NCI-H2196 treated with DMSO at 0.1 percent for 48 hours (cell line): Measurements from ENCODE around the gene CMTM4.

Source experiments
- DNase-seq: peaks from one replicate; lab custom pipeline; 2025; ENCODE audit not compliant: unreplicated experiment; lab: John Stamatoyannopoulos, UW

The CMTM4 gene

DNA sequence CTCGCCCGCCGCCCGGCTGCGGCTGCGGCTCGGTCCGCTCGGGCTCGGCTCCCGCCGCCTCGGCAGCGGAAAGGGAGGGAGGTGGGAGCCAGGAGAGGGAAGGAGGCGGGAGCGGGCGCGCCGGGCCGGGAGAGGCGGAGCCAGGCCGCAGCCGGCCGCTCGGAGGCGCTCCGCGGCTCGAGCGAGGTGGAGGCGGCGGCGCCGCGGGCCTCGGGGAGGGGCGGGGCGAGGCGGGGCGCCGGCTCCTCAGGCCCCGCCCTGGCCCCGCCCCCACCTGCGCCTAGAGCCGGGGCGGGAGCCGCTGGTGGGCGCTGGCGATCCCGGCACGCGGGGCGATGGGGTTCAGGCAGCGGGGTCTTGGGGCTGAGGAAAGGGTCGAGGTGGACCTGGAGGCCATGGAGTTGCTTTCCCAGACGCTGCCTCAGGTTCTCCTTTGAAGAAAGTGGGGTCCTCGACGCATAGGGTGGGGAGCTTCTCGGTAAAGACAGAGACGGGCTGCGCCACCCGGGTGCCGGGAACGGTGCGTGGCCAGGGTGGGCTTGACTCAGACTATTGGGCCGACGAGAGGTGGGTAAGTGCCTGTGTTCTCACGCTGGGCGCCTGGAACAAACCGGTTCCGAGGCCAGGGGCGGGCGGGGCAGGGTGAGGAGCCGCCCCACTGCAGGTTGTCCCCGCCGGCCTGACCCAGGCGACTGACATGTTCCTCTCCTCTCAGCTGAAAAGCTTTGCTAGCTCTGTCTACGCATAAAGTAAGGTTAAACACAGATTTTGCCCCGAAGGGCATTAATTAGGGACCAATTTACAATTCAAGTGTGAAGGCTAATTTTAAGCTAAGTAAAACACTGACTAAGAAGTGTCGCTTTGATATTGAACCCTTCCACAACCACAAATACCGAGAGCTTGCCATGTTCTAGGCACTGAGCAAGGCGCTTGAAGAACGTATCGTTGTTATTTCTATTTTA, at the start of gene CMTM4:
Gene CMTM4, minus strand, starts transcription at position 75 of the 962 bp plus-strand sequence. CDS start 218 bp downstream, outside the sequence.
- peak; percentile 43 for DNase-seq

DNA sequence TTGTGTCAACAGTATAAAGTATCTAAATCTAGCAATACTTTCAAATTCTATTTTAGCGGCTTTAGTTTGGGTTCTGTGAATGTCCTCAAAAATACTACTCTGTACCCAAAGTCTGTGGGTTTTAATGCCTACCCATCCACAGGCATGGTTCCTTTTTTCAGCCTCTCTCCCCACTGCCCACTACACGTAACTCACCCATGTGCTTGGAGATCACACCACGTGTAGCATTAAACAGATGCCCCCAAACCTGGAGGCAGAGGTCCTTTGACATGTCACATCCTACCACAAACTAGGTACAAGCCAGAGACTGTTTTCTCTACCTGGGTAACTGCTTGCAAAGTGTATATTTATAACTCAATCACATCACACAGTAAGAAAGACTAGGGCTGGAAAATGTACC, 49.5 kb upstream of the CMTM4 start:
- no peak for DNase-seq

GRCh38 chr16:66741950-66742808, 45.6 kb upstream of the CMTM4 start:
- no peak for DNase-seq

DNA sequence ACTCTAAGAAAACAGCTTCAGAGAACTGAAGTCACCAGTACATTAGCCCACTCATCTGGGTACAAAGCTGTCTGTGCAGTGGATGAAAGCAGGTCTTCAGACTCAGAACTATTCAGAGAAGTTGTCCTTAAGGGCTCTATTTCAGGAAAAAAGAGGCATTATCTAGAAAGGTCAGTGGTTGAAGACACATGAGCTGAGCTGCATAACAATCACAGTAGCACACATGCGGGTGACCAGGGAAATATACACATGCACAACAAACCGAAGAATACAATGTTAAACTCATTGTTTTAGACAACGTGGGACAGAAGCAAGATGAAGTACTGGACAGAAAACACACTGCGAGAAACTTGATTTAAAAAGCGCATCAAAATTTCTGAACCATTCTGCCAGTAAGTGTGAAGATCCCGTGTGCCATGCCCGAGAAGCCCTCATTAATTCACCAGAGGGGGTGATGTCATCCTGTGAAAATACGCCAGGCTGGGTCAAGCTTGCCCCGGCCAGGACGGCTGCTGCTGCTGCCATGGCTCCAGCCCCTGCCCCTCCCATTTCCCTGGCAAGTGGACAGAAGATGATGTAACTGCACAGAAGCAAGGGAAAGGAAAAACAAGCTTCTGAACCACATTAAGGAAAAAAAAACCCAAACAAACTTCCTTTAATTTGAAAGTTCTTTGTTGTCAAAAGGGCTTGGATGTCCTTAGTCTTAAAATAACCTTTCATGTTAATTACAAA, 44.8 kb upstream of the CMTM4 start:
- peak; percentile 57 for DNase-seq

GRCh38 chr16:66740533-66740932, 44.0 kb upstream of the CMTM4 start:
- DNase-seq: no peak

DNA sequence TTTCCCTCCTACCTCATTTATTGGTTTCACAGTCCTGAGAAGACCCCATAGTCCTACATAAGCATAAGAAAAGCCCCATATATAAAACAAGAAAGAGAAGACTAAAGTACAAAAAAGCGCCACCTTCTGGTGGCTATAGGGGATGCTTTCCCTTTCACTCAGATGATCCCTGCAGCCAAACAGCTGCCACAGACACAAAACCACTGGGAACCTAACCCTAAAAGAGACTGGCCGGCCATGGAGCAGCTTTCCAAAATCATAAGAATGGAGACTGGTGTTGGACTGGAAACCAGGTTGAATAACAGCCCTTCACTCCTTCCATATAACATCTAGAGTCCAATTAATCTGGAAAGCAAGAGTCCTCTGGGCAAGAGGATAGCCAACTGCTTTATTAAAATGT, 43.5 kb upstream of the CMTM4 start:
- no peak for DNase-seq

DNA sequence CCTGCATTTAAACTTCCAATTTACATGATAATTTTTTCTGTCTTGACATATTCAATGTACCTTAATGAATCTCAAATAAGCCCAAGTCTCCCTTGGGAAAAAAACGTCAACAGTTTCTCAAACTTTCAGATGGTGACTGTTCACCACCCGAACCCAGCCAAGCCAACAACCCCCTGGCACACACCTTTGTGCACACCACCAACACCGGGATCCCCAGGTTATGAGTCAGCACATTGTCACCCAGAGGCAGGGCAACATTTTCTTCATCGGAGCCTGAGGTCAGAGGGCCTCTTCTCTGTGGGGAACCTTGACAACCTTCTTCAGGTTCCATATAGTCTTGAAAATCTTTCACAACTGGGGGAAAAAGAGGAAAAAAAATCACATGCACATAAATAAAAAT, 39.3 kb upstream of the CMTM4 start:
- no peak for DNase-seq

GRCh38 chr16:66731101-66731500, 34.6 kb upstream of the CMTM4 start:
- no peak for DNase-seq

DNA sequence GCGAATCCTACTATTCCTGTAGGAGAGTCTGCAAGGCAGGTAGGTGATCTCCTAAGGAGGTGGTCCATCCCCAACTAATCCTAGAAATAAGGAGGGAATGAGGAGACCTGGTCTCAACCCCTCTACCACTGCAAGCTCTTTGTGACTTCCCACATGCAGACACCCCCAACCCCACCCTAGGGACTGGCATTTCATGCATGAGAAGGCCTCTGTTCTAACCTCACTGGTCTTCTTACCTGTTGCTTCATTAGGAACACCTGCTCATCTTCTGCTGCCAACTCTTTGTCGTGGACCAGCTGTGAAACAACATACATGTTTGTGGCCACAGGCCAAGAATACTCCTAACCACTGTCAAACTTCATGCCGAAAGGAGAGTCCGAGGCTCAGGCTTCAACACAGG, 32.3 kb upstream of the CMTM4 start:
- DNase-seq: no peak

- peak; percentile 44 for DNase-seq
These were observed 31.7 kb upstream of the CMTM4 start for GRCh38 chr16:66728117-66728787.

DNA sequence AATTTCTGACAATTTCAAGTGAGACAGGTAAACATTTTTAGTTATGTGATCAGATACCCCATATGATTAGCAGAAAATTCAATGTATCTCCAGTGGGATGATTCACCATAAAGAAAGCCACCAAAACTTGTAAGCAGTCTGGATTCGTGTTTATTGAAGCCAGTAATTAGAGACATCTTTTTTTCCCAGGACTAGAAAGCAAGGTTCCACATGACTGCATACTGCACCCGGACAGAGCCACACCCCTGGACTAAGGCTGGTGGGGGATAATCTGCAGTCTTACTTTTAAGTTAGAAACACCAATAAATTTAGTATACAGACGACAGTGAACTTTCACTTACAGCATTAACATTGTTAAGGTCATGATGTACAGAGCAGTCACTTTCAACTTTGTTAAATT, 24.2 kb upstream of the CMTM4 start:
- DNase-seq: no peak

DNA sequence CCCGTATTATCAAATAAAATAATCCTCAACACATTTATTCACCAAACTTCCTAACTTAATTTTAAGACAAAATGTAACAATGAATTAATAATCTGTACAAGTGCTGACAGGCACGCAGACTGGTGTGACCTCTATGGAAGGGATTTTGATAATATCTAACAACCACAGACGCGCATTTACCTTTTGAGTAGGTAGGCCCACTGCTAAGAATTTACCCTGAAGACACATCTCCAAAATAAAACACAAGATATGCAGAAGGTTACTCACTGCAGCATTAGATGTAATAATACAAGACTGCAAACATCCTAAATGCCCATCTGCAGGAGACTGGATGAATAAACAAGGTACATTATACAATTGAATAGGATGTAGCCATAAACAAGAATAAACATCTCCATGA, 22.7 kb upstream of the CMTM4 start:
- DNase-seq: no peak

GRCh38 chr16:66717776-66718175, 21.2 kb upstream of the CMTM4 start:
- DNase-seq: no peak

- DNase-seq: no peak
These were observed 20.7 kb upstream of the CMTM4 start for GRCh38 chr16:66717112-66717675.

GRCh38 chr16:66714654-66715307, 18.2 kb upstream of the CMTM4 start:
- DNase-seq: no peak

GRCh38 chr16:66714062-66714461, 17.5 kb upstream of the CMTM4 start:
- DNase-seq: no peak

DNA sequence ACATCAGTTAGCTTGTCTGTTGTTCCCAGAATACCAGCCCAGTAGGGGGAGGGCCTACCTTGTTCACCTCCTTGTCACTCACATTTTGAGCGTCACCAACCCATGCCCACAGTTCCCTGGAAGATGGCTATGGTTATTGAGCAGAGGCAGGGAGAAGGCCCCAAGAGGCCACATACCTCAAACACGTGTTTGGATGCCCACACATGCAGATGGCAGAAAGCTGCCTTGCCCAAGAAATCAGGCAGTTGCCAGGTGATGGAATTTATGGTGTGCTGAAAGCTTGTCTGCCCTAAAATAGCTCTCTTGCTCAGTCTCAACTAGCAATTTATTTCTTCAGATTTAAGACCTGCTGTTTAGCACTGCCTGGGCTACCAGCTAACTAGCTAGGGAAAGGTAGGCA, 16.5 kb upstream of the CMTM4 start:
- DNase-seq: no peak

- no peak for DNase-seq
These were observed 16.0 kb upstream of the CMTM4 start for GRCh38 chr16:66712512-66712911.

- DNase-seq: no peak
These were observed 15.0 kb upstream of the CMTM4 start for GRCh38 chr16:66711581-66711980.

DNA sequence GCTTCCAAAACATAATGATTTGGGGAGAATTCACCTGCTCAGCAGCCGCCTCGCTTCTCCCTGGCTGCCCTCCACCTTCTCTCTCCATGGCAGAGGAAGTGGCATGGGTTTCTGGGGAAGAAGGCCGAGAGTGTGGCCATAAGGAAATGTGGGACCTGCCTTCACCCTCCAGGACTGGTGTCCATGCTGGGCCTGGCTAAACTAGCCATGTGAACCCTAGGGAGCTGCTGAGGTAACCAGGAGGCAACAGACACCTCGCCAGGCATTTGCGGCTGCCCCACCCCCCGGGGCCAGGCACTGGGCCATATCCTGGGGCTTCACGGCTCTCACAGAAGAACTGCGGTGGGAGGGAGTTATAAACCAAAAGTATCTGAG, 9.9 kb upstream of the CMTM4 start:
- no peak for DNase-seq
